ENCODE results near the gene LRRC56.

LRRC56 gene

GRCh38 chr11:587546-587945, 50.2 kb downstream of the LRRC56 start:
- Histone ChIP-seq H3K36me3 (ENCODE audit: control insufficient read depth, insufficient read depth, low read length) (peaks cover 77% of the 10 kb centered on the region), H3K27me3 (ENCODE audit: control insufficient read depth, insufficient read depth, low read length) (no peaks in the 10 kb centered on the region), H3K9me3 (ENCODE audit: control insufficient read depth, insufficient read depth, low read length) (no peaks in the 10 kb centered on the region), H3K4me1 (ENCODE audit: control insufficient read depth, insufficient read depth, low read length) (no peaks in the 10 kb centered on the region), H3K4me3 (ENCODE audit: low read depth, low read length) (no peak overlapping the region), H3K9ac (ENCODE audit: low read depth, low read length) (no peak overlapping the region), H3K27ac (ENCODE audit: low read depth, low read length) (no peak overlapping the region)

- H3K4me1 ChIP-seq (ENCODE audit: control insufficient read depth, insufficient read depth, low read length): no peaks in the 10 kb centered on the region
- peaks cover 79% of the 10 kb centered on the region for H3K36me3 ChIP-seq (ENCODE audit: control insufficient read depth, insufficient read depth, low read length)
- H3K9ac ChIP-seq (ENCODE audit: low read depth, low read length): no peak overlapping the region
- H3K9me3 ChIP-seq (ENCODE audit: control insufficient read depth, insufficient read depth, low read length): no peaks in the 10 kb centered on the region
- H3K27me3 ChIP-seq (ENCODE audit: control insufficient read depth, insufficient read depth, low read length): no peaks in the 10 kb centered on the region
- H3K4me3 ChIP-seq (ENCODE audit: low read depth, low read length): no peak overlapping the region
- no peak overlapping the region for H3K27ac ChIP-seq (ENCODE audit: low read depth, low read length)
Measured at GRCh38 chr11:587978-588380, 50.7 kb downstream of the LRRC56 start.

GRCh38 chr11:589798-590197, 52.5 kb downstream of the LRRC56 start:
- Histone ChIP-seq H3K4me3 (ENCODE audit: low read depth, low read length) (no peak overlapping the region), H3K9ac (ENCODE audit: low read depth, low read length) (no peak overlapping the region), H3K27ac (ENCODE audit: low read depth, low read length) (no peak overlapping the region), H3K4me1 (ENCODE audit: control insufficient read depth, insufficient read depth, low read length) (no peaks in the 10 kb centered on the region), H3K27me3 (ENCODE audit: control insufficient read depth, insufficient read depth, low read length) (no peaks in the 10 kb centered on the region), H3K36me3 (ENCODE audit: control insufficient read depth, insufficient read depth, low read length) (peaks cover 83% of the 10 kb centered on the region), H3K9me3 (ENCODE audit: control insufficient read depth, insufficient read depth, low read length) (no peaks in the 10 kb centered on the region)

GRCh38 chr11:590997-591396, 53.7 kb downstream of the LRRC56 start:
- Histone ChIP-seq H3K27ac (ENCODE audit: low read depth, low read length) (no peak overlapping the region), H3K9me3 (ENCODE audit: control insufficient read depth, insufficient read depth, low read length) (no peaks in the 10 kb centered on the region), H3K36me3 (ENCODE audit: control insufficient read depth, insufficient read depth, low read length) (peaks cover 95% of the 10 kb centered on the region), H3K27me3 (ENCODE audit: control insufficient read depth, insufficient read depth, low read length) (no peaks in the 10 kb centered on the region), H3K4me3 (ENCODE audit: low read depth, low read length) (no peak overlapping the region), H3K9ac (ENCODE audit: low read depth, low read length) (no peak overlapping the region), H3K4me1 (ENCODE audit: control insufficient read depth, insufficient read depth, low read length) (no peaks in the 10 kb centered on the region)

- peaks cover 93% of the 10 kb centered on the region for H3K36me3 ChIP-seq (ENCODE audit: control insufficient read depth, insufficient read depth, low read length)
Measured at GRCh38 chr11:592501-592900, 55.2 kb downstream of the LRRC56 start.

GRCh38 chr11:592918-593317, 55.6 kb downstream of the LRRC56 start:
- Histone ChIP-seq H3K27ac (ENCODE audit: low read depth, low read length) (no peak overlapping the region), H3K9me3 (ENCODE audit: control insufficient read depth, insufficient read depth, low read length) (no peaks in the 10 kb centered on the region), H3K27me3 (ENCODE audit: control insufficient read depth, insufficient read depth, low read length) (no peaks in the 10 kb centered on the region), H3K36me3 (ENCODE audit: control insufficient read depth, insufficient read depth, low read length) (peaks cover 93% of the 10 kb centered on the region), H3K4me1 (ENCODE audit: control insufficient read depth, insufficient read depth, low read length) (no peaks in the 10 kb centered on the region), H3K9ac (ENCODE audit: low read depth, low read length) (no peak overlapping the region), H3K4me3 (ENCODE audit: low read depth, low read length) (no peak overlapping the region)

More at GRCh38 chr11:592501-592900, 55.2 kb downstream of the LRRC56 start:
- Histone ChIP-seq H3K27ac (ENCODE audit: low read depth, low read length) (no peak overlapping the region), H3K9ac (ENCODE audit: low read depth, low read length) (no peak overlapping the region), H3K4me3 (ENCODE audit: low read depth, low read length) (no peak overlapping the region), H3K4me1 (ENCODE audit: control insufficient read depth, insufficient read depth, low read length) (no peaks in the 10 kb centered on the region), H3K9me3 (ENCODE audit: control insufficient read depth, insufficient read depth, low read length) (no peaks in the 10 kb centered on the region), H3K27me3 (ENCODE audit: control insufficient read depth, insufficient read depth, low read length) (no peaks in the 10 kb centered on the region)

- H3K4me1 ChIP-seq (ENCODE audit: control insufficient read depth, insufficient read depth, low read length): no peaks in the 10 kb centered on the region
- H3K27me3 ChIP-seq (ENCODE audit: control insufficient read depth, insufficient read depth, low read length): no peaks in the 10 kb centered on the region
- no peak overlapping the region for H3K9ac ChIP-seq (ENCODE audit: low read depth, low read length)
- H3K4me3 ChIP-seq (ENCODE audit: low read depth, low read length): no peak overlapping the region
- H3K36me3 ChIP-seq (ENCODE audit: control insufficient read depth, insufficient read depth, low read length): peaks cover 94% of the 10 kb centered on the region
- no peaks in the 10 kb centered on the region for H3K9me3 ChIP-seq (ENCODE audit: control insufficient read depth, insufficient read depth, low read length)
- no peak overlapping the region for H3K27ac ChIP-seq (ENCODE audit: low read depth, low read length)
Measured at GRCh38 chr11:593347-593746, 56.0 kb downstream of the LRRC56 start.

- H3K36me3 ChIP-seq (ENCODE audit: control insufficient read depth, insufficient read depth, low read length): peaks cover 92% of the 10 kb centered on the region
- H3K27me3 ChIP-seq (ENCODE audit: control insufficient read depth, insufficient read depth, low read length): no peaks in the 10 kb centered on the region
- H3K4me3 ChIP-seq (ENCODE audit: low read depth, low read length): no peak overlapping the region
- H3K4me1 ChIP-seq (ENCODE audit: control insufficient read depth, insufficient read depth, low read length): no peaks in the 10 kb centered on the region
- H3K9ac ChIP-seq (ENCODE audit: low read depth, low read length): no peak overlapping the region
- no peaks in the 10 kb centered on the region for H3K9me3 ChIP-seq (ENCODE audit: control insufficient read depth, insufficient read depth, low read length)
- H3K27ac ChIP-seq (ENCODE audit: low read depth, low read length): no peak overlapping the region
Measured at GRCh38 chr11:595400-595799, 58.1 kb downstream of the LRRC56 start.

- Histone ChIP-seq H3K27ac (ENCODE audit: low read depth, low read length) (no peak overlapping the region), H3K4me1 (ENCODE audit: control insufficient read depth, insufficient read depth, low read length) (no peaks in the 10 kb centered on the region), H3K9me3 (ENCODE audit: control insufficient read depth, insufficient read depth, low read length) (no peaks in the 10 kb centered on the region), H3K27me3 (ENCODE audit: control insufficient read depth, insufficient read depth, low read length) (no peaks in the 10 kb centered on the region), H3K9ac (ENCODE audit: low read depth, low read length) (no peak overlapping the region), H3K4me3 (ENCODE audit: low read depth, low read length) (no peak overlapping the region), H3K36me3 (ENCODE audit: control insufficient read depth, insufficient read depth, low read length) (peaks cover 90% of the 10 kb centered on the region)
Measured at GRCh38 chr11:596374-596773, 59.0 kb downstream of the LRRC56 start.

GRCh38 chr11:597166-597725, 59.9 kb downstream of the LRRC56 start:
- no peak overlapping the region for H3K27ac ChIP-seq (ENCODE audit: low read depth, low read length)
- H3K36me3 ChIP-seq (ENCODE audit: control insufficient read depth, insufficient read depth, low read length): peaks cover 93% of the 10 kb centered on the region

GRCh38 chr11:598005-598680, 60.8 kb downstream of the LRRC56 start:
- Histone ChIP-seq H3K4me3 (ENCODE audit: low read depth, low read length) (no peak overlapping the region), H3K4me1 (ENCODE audit: control insufficient read depth, insufficient read depth, low read length) (no peaks in the 10 kb centered on the region), H3K9ac (ENCODE audit: low read depth, low read length) (no peak overlapping the region), H3K36me3 (ENCODE audit: control insufficient read depth, insufficient read depth, low read length) (peaks cover 90% of the 10 kb centered on the region), H3K9me3 (ENCODE audit: control insufficient read depth, insufficient read depth, low read length) (no peaks in the 10 kb centered on the region), H3K27ac (ENCODE audit: low read depth, low read length) (no peak overlapping the region), H3K27me3 (ENCODE audit: control insufficient read depth, insufficient read depth, low read length) (no peaks in the 10 kb centered on the region)

More at GRCh38 chr11:597166-597725, 59.9 kb downstream of the LRRC56 start:
- Histone ChIP-seq H3K9me3 (ENCODE audit: control insufficient read depth, insufficient read depth, low read length) (no peaks in the 10 kb centered on the region), H3K9ac (ENCODE audit: low read depth, low read length) (no peak overlapping the region), H3K27me3 (ENCODE audit: control insufficient read depth, insufficient read depth, low read length) (no peaks in the 10 kb centered on the region), H3K4me3 (ENCODE audit: low read depth, low read length) (no peak overlapping the region), H3K4me1 (ENCODE audit: control insufficient read depth, insufficient read depth, low read length) (no peaks in the 10 kb centered on the region)
